GM23338 (cell line): ENCODE data around the gene NDUFB5.

Source experiments
- CREB1 ChIP-seq: fragments of 250-450 bp; sonication (Bioruptor Pico); IDR thresholded peaks from 2 replicates; pipeline ENCODE4 v1.5.0; 2020; ENCODE audit warnings: low read depth, mild to moderate bottlenecking, moderate library complexity
- CTCF ChIP-seq, 2 experiments: fragments of 200-600 bp in 1 of 2; sonication (generic) in 1 of 2; conservative IDR thresholded peaks; 2 replicates each; pipeline versions ENCODE4 v1.5.1 to v1.6.1; 2016 to 2017; ENCODE audit warnings: antibody characterized with exemption in 2 of 2, low read depth in 2 of 2, mild to moderate bottlenecking in 2 of 2, moderate library complexity in 1 of 2
- ETS1 ChIP-seq: IDR thresholded peaks from 2 replicates; pipeline ENCODE4 v1.6.1; 2016; ENCODE audit warnings: antibody characterized with exemption
- EZH2 ChIP-seq: fragments of 200-600 bp; sonication (generic); IDR thresholded peaks from one replicate; pipeline ENCODE4 v1.8.0; 2017; ENCODE audit warnings: antibody characterized with exemption, mild to moderate bottlenecking, low read depth; ENCODE audit not compliant: unreplicated experiment
- EZH2phosphoT487 ChIP-seq: fragments of 200-600 bp; sonication (generic); IDR thresholded peaks from one replicate; pipeline ENCODE4 v1.8.1; 2018; ENCODE audit warnings: antibody characterized with exemption; ENCODE audit not compliant: unreplicated experiment
- NANOG ChIP-seq: IDR thresholded peaks from 2 replicates; pipeline ENCODE4 v1.6.1; 2016; ENCODE audit warnings: antibody characterized with exemption, borderline replicate concordance
- POLR2AphosphoS5 ChIP-seq: IDR thresholded peaks from 2 replicates; pipeline ENCODE4 v1.6.1; 2016; ENCODE audit warnings: antibody characterized with exemption, low read depth
- REST ChIP-seq: IDR thresholded peaks from one replicate; pipeline ENCODE4 v1.6.1; 2018; ENCODE audit warnings: antibody characterized with exemption; ENCODE audit not compliant: unreplicated experiment
- ZNF114 ChIP-seq: fragments of 250-450 bp; sonication (Bioruptor Pico); IDR thresholded peaks from 2 replicates; pipeline ENCODE4 v1.5.0; 2020; ENCODE audit warnings: mild to moderate bottlenecking, moderate library complexity
- ZNF331 ChIP-seq: fragments of 250-450 bp; sonication (Bioruptor Pico); IDR thresholded peaks from 2 replicates; pipeline ENCODE4 v1.5.0; 2020; ENCODE audit warnings: low read depth, mild to moderate bottlenecking, moderate library complexity

- TF ChIP-seq POLR2AphosphoS5 (no peak), NANOG (no peak), CTCF (conservative IDR thresholded peaks at IDR 0.05; ENCODE audit: low read depth in 2 of 2) (no peak), EZH2phosphoT487 (no peak), REST (no peak), CREB1 (no peak), ETS1 (no peak), EZH2 (no peak), ZNF114 (CRISPR knock-in tag) (no peak), ZNF331 (CRISPR knock-in tag) (no peak)
Measured at GRCh38 chr3:179630753-179631451, 26.3 kb downstream of the NDUFB5 start.
